HCT116 (cell line): ENCODE results near the gene CDKAL1. TPM values are rescaled to one million over a fixed set of nuclear protein-coding genes. Genes with fewer than 3 reads are reported as not detected.

Source experiments
- ATAC-seq: fragments of 200-7000 bp; cut with Tn5 transposase; 2 replicates; pipeline ENCODE4 v1.9.1; 2020; ENCODE audit warnings: mild to moderate bottlenecking, moderate library complexity
- BruUV-seq: library from RNA; stranded (reverse); fragments of 400-500 nt; replicated peaks from 2 replicates; lab custom pipeline; 2021; lab: Mats Ljungman, UMichigan
- CTCF ChIA-PET: fragments of 300-600 bp; sonication (Branson Sonifier 250); formaldehyde crosslinking; loops from one replicate; lab custom pipeline; 2021; ENCODE audit warnings: antibody characterized with exemption; lab: Charles Lee
- POLR2A ChIA-PET: fragments of 300-600, 350-600 bp; sonication (Branson Sonifier 250); formaldehyde crosslinking; loops from one replicate; lab custom pipeline; 2021; ENCODE audit warnings: antibody characterized with exemption; lab: Charles Lee
- RAD21 ChIA-PET, 2 experiments: fragments of 300-600 bp; sonication (Branson Sonifier 250); formaldehyde crosslinking; loops; one replicate each; lab custom pipeline; 2023; ENCODE audit warnings: low total read pairs in 2 of 2; ENCODE audit not compliant: uncharacterized antibody in 2 of 2, unreplicated experiment in 2 of 2, low non-redundant PET in 1 of 2; lab: Charles Lee
- DNase-seq: peaks from one replicate; pipeline ENCODE4 v3.0.0-alpha.2; 2010; ENCODE audit warnings: low read depth, low spot score
- H2AFZ ChIP-seq: fragments of 200-600 bp; shearing (Covaris generic), sonication (generic); 2 replicates; pipeline ENCODE4 v1.6.1; 2017; ENCODE audit warnings: low read depth, mixed run types, mixed read lengths, antibody characterized with exemption, low read length; ENCODE audit not compliant: poor library complexity, severe bottlenecking
- H3K27ac ChIP-seq: 2 replicates; pipeline ENCODE4 v1.5.1; 2012; ENCODE audit warnings: low read depth, low read length
- H3K27me3 ChIP-seq: fragments of 200-600 bp; sonication (generic); 2 replicates; pipeline ENCODE4 v1.6.1; 2016; ENCODE audit warnings: mixed run types, low read length, mixed read lengths; ENCODE audit not compliant: insufficient read depth
- H3K36me3 ChIP-seq, 2 experiments: fragments of 200-500 bp in 1 of 2; fragments of 200-600 bp in 1 of 2; sonication (Bioruptor generic) in 1 of 2; sonication (generic) in 1 of 2; 2 replicates each; pipeline versions ENCODE4 v1.5.1 to v1.6.1; 2014 to 2016; ENCODE audit warnings: low read length in 2 of 2, inconsistent platforms in 1 of 2, mixed read lengths in 1 of 2, mixed run types in 1 of 2; ENCODE audit not compliant: insufficient read depth in 2 of 2, control insufficient read depth in 1 of 2
- H3K4me1 ChIP-seq, 2 experiments: fragments of 200-600 bp in 1 of 2; sonication (generic) in 1 of 2; 2 replicates each; pipeline versions ENCODE4 v1.5.1 to v1.6.1; 2012 to 2017; ENCODE audit warnings: low read length in 2 of 2, inconsistent platforms in 1 of 2, mild to moderate bottlenecking in 1 of 2, mixed read lengths in 1 of 2, mixed run types in 1 of 2, moderate library complexity in 1 of 2; ENCODE audit not compliant: insufficient read depth in 2 of 2, control insufficient read depth in 1 of 2
- H3K4me2 ChIP-seq: fragments of 200-600 bp; sonication (generic); 2 replicates; pipeline ENCODE4 v1.6.1; 2017; ENCODE audit warnings: mixed run types, low read length, mixed read lengths
- H3K4me3 ChIP-seq, 2 experiments: fragments of 200-600 bp in 1 of 2; sonication (generic) in 1 of 2; replicated peaks in 1 of 2; 2 replicates each; pipeline ENCODE4 v1.5.1; 2011 to 2016; ENCODE audit warnings: low read length in 2 of 2, control low read depth in 1 of 2, low read depth in 1 of 2, mild to moderate bottlenecking in 1 of 2, mixed read lengths in 1 of 2, mixed run types in 1 of 2
- H3K79me2 ChIP-seq: fragments of 200-600 bp; sonication (generic); 2 replicates; pipeline ENCODE4 v1.6.1; 2017; ENCODE audit warnings: mild to moderate bottlenecking, mixed run types, low read length, moderate library complexity, mixed read lengths; ENCODE audit not compliant: insufficient read depth
- H3K9ac ChIP-seq: fragments of 200-600 bp; sonication (generic); 2 replicates; pipeline ENCODE4 v1.6.1; 2016; ENCODE audit warnings: low read length, mixed read lengths
- H3K9me2 ChIP-seq: fragments of 200-600 bp; sonication (generic), shearing (Covaris generic); 2 replicates; pipeline ENCODE4 v1.6.1; 2017; ENCODE audit warnings: mixed run types, mild to moderate bottlenecking, moderate library complexity; ENCODE audit not compliant: insufficient read depth
- H3K9me3 ChIP-seq, 2 experiments: fragments of 200-500 bp in 1 of 2; fragments of 200-600 bp in 1 of 2; sonication (Bioruptor generic) in 1 of 2; sonication (generic) in 1 of 2; 2 replicates each; pipeline ENCODE4 v1.6.1; 2014 to 2017; ENCODE audit warnings: low read length in 2 of 2, mixed read lengths in 2 of 2, inconsistent platforms in 1 of 2, low read depth in 1 of 2, mild to moderate bottlenecking in 1 of 2, mixed run types in 1 of 2, moderate library complexity in 1 of 2; ENCODE audit not compliant: control insufficient read depth in 1 of 2, insufficient read depth in 1 of 2
- H4K20me1 ChIP-seq: fragments of 200-600 bp; sonication (generic), shearing (Covaris generic); 2 replicates; pipeline ENCODE4 v1.6.1; 2017; ENCODE audit warnings: mixed run types, mild to moderate bottlenecking, moderate library complexity; ENCODE audit not compliant: insufficient read depth
- ATF3 ChIP-seq: IDR thresholded peaks from 2 replicates; pipeline ENCODE4 v1.6.1; 2012
- CBX3 ChIP-seq: IDR thresholded peaks from 2 replicates; pipeline ENCODE4 v1.6.1; 2012; ENCODE audit warnings: low read depth
- CEBPB ChIP-seq: IDR thresholded peaks from 2 replicates; pipeline ENCODE4 v1.6.1; 2012; ENCODE audit warnings: low read depth
- CTCF ChIP-seq, 3 experiments: fragments of 200-600 bp in 1 of 3; sonication (generic) in 1 of 3; IDR thresholded peaks in 2 of 3; conservative IDR thresholded peaks in 1 of 3; 2 replicates each; pipeline ENCODE4 v1.5.1; 2012 to 2017; ENCODE audit warnings: low read depth in 2 of 3, low read length in 2 of 3, antibody characterized with exemption in 1 of 3, borderline replicate concordance in 1 of 3, control low read depth in 1 of 3, mild to moderate bottlenecking in 1 of 3, mixed read lengths in 1 of 3, mixed run types in 1 of 3, moderate library complexity in 1 of 3; ENCODE audit not compliant: insufficient read depth in 1 of 3
- ELF1 ChIP-seq: IDR thresholded peaks from 2 replicates; pipeline ENCODE4 v1.6.1; 2012; ENCODE audit warnings: low read depth, borderline replicate concordance
- EZH2 ChIP-seq: fragments of 200-600 bp; sonication (generic); IDR thresholded peaks from 2 replicates; pipeline ENCODE4 v1.6.1; 2017; ENCODE audit warnings: antibody characterized with exemption, mixed run types
- FOSL1 ChIP-seq: IDR thresholded peaks from 2 replicates; pipeline ENCODE4 v1.6.1; 2012; ENCODE audit warnings: low read depth
- POLR2A ChIP-seq: IDR thresholded peaks from 2 replicates; pipeline ENCODE4 v1.7.0; 2011; ENCODE audit warnings: borderline replicate concordance; ENCODE audit not compliant: insufficient read depth, insufficient read length; ENCODE audit errors: extremely low read depth
- POLR2AphosphoS5 ChIP-seq: IDR thresholded peaks from 2 replicates; pipeline ENCODE4 v1.6.1; 2011; ENCODE audit warnings: mild to moderate bottlenecking, low read depth, low read length, moderate library complexity
- SP1 ChIP-seq: IDR thresholded peaks from 2 replicates; pipeline ENCODE4 v1.6.1; 2012; ENCODE audit warnings: low read depth
- SRF ChIP-seq: IDR thresholded peaks from 2 replicates; pipeline ENCODE4 v1.6.1; 2012; ENCODE audit warnings: low read depth
- TCF7L2 ChIP-seq: IDR thresholded peaks from 2 replicates; pipeline ENCODE4 v1.7.0; 2011; ENCODE audit warnings: borderline replicate concordance, inconsistent platforms; ENCODE audit not compliant: insufficient read depth, insufficient read length; ENCODE audit errors: extremely low read depth
- ZFX ChIP-seq: fragments of 450-650 bp; IDR thresholded peaks from 2 replicates; pipeline ENCODE4 v1.6.1; 2017
- intact Hi-C: fragments of 100-400 bp; cut with micrococcal nuclease; formaldehyde crosslinking; loops from 2 replicates; pipeline ENCODE4 v1.10.0; 2022
- total RNA-seq: library from RNA; stranded (reverse); gene quantifications from one replicate; pipeline ENCODE4 v1.2.1, GENCODE V29; 2021; ENCODE audit not compliant: unreplicated experiment
- TF ChIP-seq, protein P1 (sequence below): IDR thresholded peaks from 2 replicates; pipeline ENCODE4 v1.6.1; 2012

The CDKAL1 gene
- total RNA-seq, 1 experiment from 2014 or later, result 14.9 TPM

DNA sequence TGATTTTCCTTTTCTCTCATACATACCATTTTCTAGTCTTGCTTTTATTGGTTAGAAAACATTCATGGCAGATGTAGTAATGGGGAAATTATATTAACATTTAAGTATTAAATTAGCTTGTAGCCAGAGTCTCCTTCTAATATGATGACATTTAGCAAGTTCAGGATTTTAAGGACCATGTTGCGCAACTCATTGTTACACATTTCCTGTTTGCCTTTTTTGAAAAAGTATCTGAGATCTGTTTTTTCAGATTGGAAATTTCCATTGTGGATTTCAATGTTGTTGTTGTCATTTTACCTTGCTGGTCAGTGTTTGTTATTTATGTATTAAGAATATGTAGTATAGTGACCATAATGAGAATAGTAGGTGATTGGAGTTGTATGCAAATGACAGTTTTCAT, 38.7 kb downstream of the CDKAL1 start:
- CTCF ChIA-PET, result no interaction called here
- Histone ChIP-seq H3K36me3 (no peaks in the 10 kb centered on the region), H3K9me2 (no peaks in the 10 kb centered on the region), H3K79me2 (no peaks in the 10 kb centered on the region), H3K4me1 (peaks cover 5% of the 10 kb centered on the region in 2 experiments; a peak in 2 of 4 replicates), H3K9me3 (no peaks in the 10 kb centered on the region), H3K9ac (no peak overlapping the region), H3K4me2 (no peak overlapping the region), H3K27ac (no peak overlapping the region), H3K4me3 (no peak overlapping the region), H4K20me1 (no peaks in the 10 kb centered on the region), H2AFZ (no peak overlapping the region), H3K27me3 (no peaks in the 10 kb centered on the region)
- BruUV-seq, result no TSS peak
- TF ChIP-seq SRF (peak; percentile 28; the same call in 1 of the 2 replicates), TCF7L2 (no peak), FOSL1 (no peak), SP1 (0 out of 2 replicates have a peak, but pooled peaks have one; percentile 20), EZH2 (no peak), CBX3 (0 out of 2 replicates have a peak, but pooled peaks have one; percentile 20), CEBPB (peak; percentile 97)
- DNase-seq (no peak), ATAC-seq (no peak)
- intact Hi-C loops, result no loop called here
- RAD21 ChIA-PET, result no interaction called here
- POLR2A ChIA-PET, result no interaction called here

DNA sequence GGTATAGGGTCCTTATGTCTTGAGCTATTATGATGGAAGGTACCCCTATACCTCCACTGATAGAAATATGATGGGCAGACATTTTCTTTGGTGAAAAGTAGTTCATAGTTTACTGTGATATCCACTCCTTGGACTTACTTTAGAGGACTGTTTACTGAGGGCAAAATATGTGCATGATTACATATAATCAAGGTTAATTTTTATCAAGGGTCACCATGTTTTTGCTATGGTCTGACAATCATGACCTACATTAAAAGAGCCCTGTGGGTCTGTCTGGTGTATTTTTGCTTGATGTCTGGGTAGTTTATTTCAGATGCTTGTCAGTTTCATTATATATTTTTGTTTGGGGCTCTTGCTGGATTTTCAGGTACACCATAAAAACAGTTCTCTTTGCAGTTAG, 40.1 kb downstream of the CDKAL1 start:
- DNase-seq, result no peak
- Histone ChIP-seq H3K9me2 (no peaks in the 10 kb centered on the region), H3K27me3 (no peaks in the 10 kb centered on the region), H3K36me3 (no peaks in the 10 kb centered on the region), H3K4me3 (no peak overlapping the region), H3K4me1 (peaks cover 5% of the 10 kb centered on the region in 2 experiments; a peak in 2 of 4 replicates), H3K9me3 (no peaks in the 10 kb centered on the region), H3K4me2 (no peak overlapping the region), H3K79me2 (no peaks in the 10 kb centered on the region), H4K20me1 (no peaks in the 10 kb centered on the region), H3K9ac (no peak overlapping the region), H3K27ac (no peak overlapping the region), H2AFZ (no peak overlapping the region)
- POLR2A ChIA-PET, result interaction anchor here (1.5 kb wide), 1 partner anchor 170 kb away, joined by 3 read pairs; no protein-coding TSS in a partner anchor
- CTCF ChIA-PET, result no interaction called here
- BruUV-seq, result no TSS peak
- intact Hi-C loops, result no loop called here
- ATAC-seq, result no peak
- TF ChIP-seq, protein P1, sequence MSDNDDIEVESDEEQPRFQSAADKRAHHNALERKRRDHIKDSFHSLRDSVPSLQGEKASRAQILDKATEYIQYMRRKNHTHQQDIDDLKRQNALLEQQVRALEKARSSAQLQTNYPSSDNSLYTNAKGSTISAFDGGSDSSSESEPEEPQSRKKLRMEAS, result no peak
- no peak for TF ChIP-seq CTCF (IDR thresholded peaks at IDR 0.05 in 2 of 3, conservative IDR thresholded peaks at IDR 0.05 in 1 of 3; ENCODE audit: borderline replicate concordance in 1 of 3, insufficient read depth in 1 of 3, low read depth in 2 of 3, low read length in 2 of 3)
- no peak for TF ChIP-seq ELF1
- no peak for TF ChIP-seq TCF7L2
- no peak for TF ChIP-seq POLR2A
- TF ChIP-seq POLR2AphosphoS5, result no peak
- no peak for TF ChIP-seq ATF3
- TF ChIP-seq ZFX, result no peak
- RAD21 ChIA-PET, result no interaction called here
